HL-60/S4 treated with retinoic acid at 250 ng/mL for 4 days and 3 days (cell line): Measurements from ENCODE around the gene KCNQ5.

Experiments used
- in situ Hi-C: fragments of 300-500 bp; cut with MboI; formaldehyde crosslinking; loops from 2 replicates; pipeline ENCODE4 v1.7.0; 2022; ENCODE audit warnings: low sequenced_read_pairs

The KCNQ5 gene

GRCh38 chr6:72674842-72675241, 53.0 kb downstream of the KCNQ5 start:
- in situ Hi-C loops = no loop called here

GRCh38 chr6:72675396-72675795, 53.5 kb downstream of the KCNQ5 start:
- in situ Hi-C loops = no loop called here

- in situ Hi-C loops = no loop called here
Measured at GRCh38 chr6:72676995-72677394, 55.1 kb downstream of the KCNQ5 start.

- in situ Hi-C loops = no loop called here
Measured at GRCh38 chr6:72677740-72678139, 55.9 kb downstream of the KCNQ5 start.

- in situ Hi-C loops = no loop called here
Measured at GRCh38 chr6:72683797-72684196, 61.9 kb downstream of the KCNQ5 start.

- in situ Hi-C loops = no loop called here
Measured at GRCh38 chr6:72689107-72689954, 67.5 kb downstream of the KCNQ5 start.

- in situ Hi-C loops = no loop called here
Measured at GRCh38 chr6:72691249-72691648, 69.4 kb downstream of the KCNQ5 start.

GRCh38 chr6:72696055-72696454, 74.2 kb downstream of the KCNQ5 start:
- in situ Hi-C loops = no loop called here

GRCh38 chr6:72699159-72699558, 77.3 kb downstream of the KCNQ5 start:
- in situ Hi-C loops = no loop called here

GRCh38 chr6:72702421-72702820, 80.6 kb downstream of the KCNQ5 start:
- in situ Hi-C loops = no loop called here

- in situ Hi-C loops = no loop called here
Measured at GRCh38 chr6:72703093-72703492, 81.2 kb downstream of the KCNQ5 start.

- in situ Hi-C loops = no loop called here
Measured at GRCh38 chr6:72704979-72705378, 83.1 kb downstream of the KCNQ5 start.

GRCh38 chr6:72709431-72709830, 87.6 kb downstream of the KCNQ5 start:
- in situ Hi-C loops = no loop called here

GRCh38 chr6:72711731-72712130, 89.9 kb downstream of the KCNQ5 start:
- in situ Hi-C loops = no loop called here

GRCh38 chr6:72712910-72713309, 91.0 kb downstream of the KCNQ5 start:
- in situ Hi-C loops = no loop called here

GRCh38 chr6:72715119-72715518, 93.3 kb downstream of the KCNQ5 start:
- in situ Hi-C loops = no loop called here

- in situ Hi-C loops = no loop called here
Measured at GRCh38 chr6:72716916-72717315, 95.1 kb downstream of the KCNQ5 start.

- in situ Hi-C loops = no loop called here
Measured at GRCh38 chr6:72720464-72720863, 98.6 kb downstream of the KCNQ5 start.

- in situ Hi-C loops = no loop called here
Measured at GRCh38 chr6:72721346-72721745, 99.5 kb downstream of the KCNQ5 start.

- in situ Hi-C loops = no loop called here
Measured at GRCh38 chr6:72724545-72724944, 102.7 kb downstream of the KCNQ5 start.

- in situ Hi-C loops = no loop called here
Measured at GRCh38 chr6:72728706-72729343, 107.0 kb downstream of the KCNQ5 start.

- in situ Hi-C loops = no loop called here
Measured at GRCh38 chr6:72733045-72733444, 111.2 kb downstream of the KCNQ5 start.
